Ishikawa (cell line): Measurements from ENCODE around the gene FAM222B.

Source experiments
- CEBPB ChIP-seq: IDR thresholded peaks from 2 replicates; pipeline ENCODE4 v1.6.1; 2012
- CREB1 ChIP-seq: IDR thresholded peaks from 2 replicates; pipeline ENCODE4 v1.6.1; 2012; ENCODE audit warnings: low read depth
- EGR1 ChIP-seq: IDR thresholded peaks from 2 replicates; pipeline ENCODE4 v1.6.1; 2012
- EP300 ChIP-seq: IDR thresholded peaks from 2 replicates; pipeline ENCODE4 v1.6.1; 2012; ENCODE audit warnings: borderline replicate concordance
- FOXM1 ChIP-seq: IDR thresholded peaks from 2 replicates; pipeline ENCODE4 v1.6.1; 2012; ENCODE audit warnings: low read depth, borderline replicate concordance
- MAX ChIP-seq: IDR thresholded peaks from 2 replicates; pipeline ENCODE4 v1.6.1; 2012
- NFIC ChIP-seq: IDR thresholded peaks from 2 replicates; pipeline ENCODE4 v1.6.1; 2012
- RAD21 ChIP-seq: IDR thresholded peaks from 2 replicates; pipeline ENCODE4 v1.6.1; 2012; ENCODE audit warnings: low read depth
- REST ChIP-seq: IDR thresholded peaks from 2 replicates; pipeline ENCODE4 v1.6.1; 2012; ENCODE audit warnings: low read depth, mild to moderate bottlenecking
- TAF1 ChIP-seq: IDR thresholded peaks from 2 replicates; pipeline ENCODE4 v1.6.1; 2012; ENCODE audit warnings: low read depth, mild to moderate bottlenecking
- TCF12 ChIP-seq: IDR thresholded peaks from 2 replicates; pipeline ENCODE4 v1.6.1; 2012; ENCODE audit warnings: low read depth
- TEAD4 ChIP-seq: IDR thresholded peaks from 2 replicates; pipeline ENCODE4 v1.6.1; 2012
- YY1 ChIP-seq: IDR thresholded peaks from 2 replicates; pipeline ENCODE4 v1.6.1; 2012; ENCODE audit warnings: low read depth
- ZBTB7A ChIP-seq: IDR thresholded peaks from 2 replicates; pipeline ENCODE4 v1.6.1; 2012; ENCODE audit warnings: low read depth
- TF ChIP-seq, protein P1 (sequence below): IDR thresholded peaks from 2 replicates; pipeline ENCODE4 v1.6.1; 2012

The FAM222B gene

DNA sequence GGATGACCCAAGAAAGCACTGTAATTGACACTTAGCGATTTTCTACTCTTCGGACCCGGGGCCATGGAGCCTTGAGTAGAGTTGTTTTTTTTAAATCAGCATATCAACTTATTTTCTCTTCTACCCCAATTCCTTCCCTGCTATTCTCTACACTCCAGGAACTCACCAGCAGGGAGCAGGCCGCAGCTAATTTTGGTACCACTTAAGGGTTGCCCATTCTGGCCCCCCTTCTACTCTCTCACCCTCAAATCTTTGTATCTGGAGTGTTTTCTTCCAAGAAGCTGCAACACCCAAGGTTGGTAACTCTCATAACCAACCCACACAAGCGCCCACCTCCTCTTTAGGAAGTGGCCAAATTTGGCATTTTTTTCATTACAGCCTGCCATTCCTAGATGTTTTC lies 6.7 kb upstream of the FAM222B start:
- TF ChIP-seq EGR1 (no peak), CREB1 (no peak), FOXM1 (no peak), MAX (no peak), ZBTB7A (no peak), YY1 (no peak), EP300 (no peak), REST (no peak), TAF1 (no peak), CEBPB (no peak), NFIC (no peak), RAD21 (no peak)
- TF ChIP-seq, protein P1, sequence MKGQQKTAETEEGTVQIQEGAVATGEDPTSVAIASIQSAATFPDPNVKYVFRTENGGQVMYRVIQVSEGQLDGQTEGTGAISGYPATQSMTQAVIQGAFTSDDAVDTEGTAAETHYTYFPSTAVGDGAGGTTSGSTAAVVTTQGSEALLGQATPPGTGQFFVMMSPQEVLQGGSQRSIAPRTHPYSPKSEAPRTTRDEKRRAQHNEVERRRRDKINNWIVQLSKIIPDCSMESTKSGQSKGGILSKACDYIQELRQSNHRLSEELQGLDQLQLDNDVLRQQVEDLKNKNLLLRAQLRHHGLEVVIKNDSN = no peak

DNA sequence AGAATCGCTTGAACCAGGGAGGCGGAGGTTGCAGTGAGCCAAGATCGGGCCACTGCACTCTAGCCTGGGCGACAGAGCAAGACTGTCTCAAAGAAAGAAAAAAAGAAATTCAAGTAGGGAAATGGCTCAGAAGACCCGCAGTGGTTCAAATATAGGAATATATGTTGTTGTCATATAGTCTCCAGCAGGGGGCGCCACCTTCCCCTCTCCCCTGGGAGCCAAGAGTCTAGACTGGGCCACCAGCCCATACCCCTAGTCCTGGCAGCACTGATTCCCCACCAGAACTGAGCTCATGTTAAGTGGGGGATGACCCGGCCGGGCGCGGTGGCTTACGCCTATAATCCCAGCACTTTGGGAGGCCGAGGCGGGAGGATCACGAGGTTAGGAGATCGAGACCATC lies 6.1 kb upstream of the FAM222B start:
- peak; percentile 26; the same call in 1 of the 2 replicates for TF ChIP-seq RAD21

GRCh38 chr17:28846231-28846630 lies 3.6 kb upstream of the FAM222B start:
- no peak for TF ChIP-seq FOXM1
- no peak for TF ChIP-seq EGR1
- TF ChIP-seq NFIC = no peak
- TF ChIP-seq TAF1 = no peak
- TF ChIP-seq TEAD4 = no peak
- TF ChIP-seq TCF12 = no peak
- TF ChIP-seq, protein P1 = no peak
- no peak for TF ChIP-seq ZBTB7A
- no peak for TF ChIP-seq RAD21
- TF ChIP-seq CEBPB = no peak
- TF ChIP-seq YY1 = no peak
- no peak for TF ChIP-seq EP300
- TF ChIP-seq MAX = no peak
- no peak for TF ChIP-seq CREB1
- TF ChIP-seq REST = no peak

DNA sequence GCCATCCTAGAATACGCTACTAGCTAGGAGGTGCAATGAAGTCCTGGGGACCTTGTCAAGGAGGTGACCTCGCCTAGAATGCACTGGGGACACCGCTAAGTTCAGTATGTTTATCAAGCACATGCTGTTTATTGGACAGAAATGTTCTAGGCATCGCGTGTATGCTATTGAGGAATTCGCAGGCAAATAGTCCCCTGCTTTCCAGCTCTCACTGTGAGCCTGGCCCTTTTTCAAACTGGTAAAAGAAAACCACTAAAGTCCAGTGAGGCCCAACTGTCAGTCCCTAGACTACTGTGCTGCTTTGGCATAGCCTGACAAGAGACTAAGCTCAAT lies 1.2 kb upstream of the FAM222B start:
- TF ChIP-seq MAX (no peak), TCF12 (no peak), FOXM1 (no peak), TEAD4 (no peak), TAF1 (no peak), NFIC (no peak), EGR1 (no peak), CREB1 (no peak), ZBTB7A (no peak), CEBPB (no peak), RAD21 (no peak), EP300 (no peak), REST (no peak), YY1 (no peak)
- TF ChIP-seq, protein P1 = no peak
